GM12878 (cell line): ENCODE results near the gene GXYLT1. TPM values are rescaled to one million over a fixed set of nuclear protein-coding genes. Genes with fewer than 3 reads are reported as not detected.

Experiments used
- ATAC-seq: fragments of 200-7000 bp; cut with Tn5 transposase; 3 replicates; pipeline ENCODE4 v1.9.1; 2020; ENCODE audit warnings: mild to moderate bottlenecking, moderate library complexity
- BruUV-seq: library from RNA; stranded (reverse); fragments of 400-500 nt; replicated peaks from 2 replicates; lab custom pipeline; 2021; lab: Mats Ljungman, UMichigan
- CTCF ChIA-PET: fragments of 300-600 bp; sonication (Branson Sonifier 250); formaldehyde crosslinking; extraction: SDS; loops from one replicate; lab custom pipeline; 2021; ENCODE audit warnings: inconsistent platforms; lab: Yijun Ruan, JAX
- POLR2A ChIA-PET: fragments of 350-600 bp; formaldehyde crosslinking; extraction: SDS; loops from one replicate; lab custom pipeline; 2021; ENCODE audit warnings: inconsistent platforms; lab: Charles Lee
- RAD21 ChIA-PET: fragments of 300-600 bp; sonication (Branson Sonifier 250); formaldehyde crosslinking; loops from one replicate; lab custom pipeline; 2023; ENCODE audit warnings: antibody characterized with exemption; ENCODE audit not compliant: unreplicated experiment; lab: Charles Lee
- SMC1A ChIA-PET: fragments of 300-600 bp; sonication (Branson Sonifier 250); formaldehyde crosslinking; loops from one replicate; lab custom pipeline; 2023; ENCODE audit not compliant: unreplicated experiment, uncharacterized antibody; lab: Charles Lee
- DNase-seq: peaks from one replicate; pipeline ENCODE4 v3.0.0-alpha.2; 2011; ENCODE audit warnings: low read depth, low spot score
- FAIRE-seq: peaks from 3 replicates; lab custom pipeline; 2011; peaks lifted over from hg19 to GRCh38; lab: Jason Lieb, UNC
- H2AFZ ChIP-seq: 2 replicates; pipeline ENCODE4 v1.6.0; 2011; ENCODE audit warnings: low read depth, low read length, control low read depth; ENCODE audit not compliant: control insufficient read depth
- H3K27ac ChIP-seq: 2 replicates; pipeline ENCODE4 v1.5.1; 2011; ENCODE audit warnings: control low read depth; ENCODE audit not compliant: control insufficient read depth, insufficient read depth
- H3K27me3 ChIP-seq, 2 experiments: replicated peaks in 1 of 2; 2 replicates each; pipeline versions ENCODE4 v1.6.0 to v1.6.1; 2011; ENCODE audit warnings: low read length in 1 of 2; ENCODE audit not compliant: control insufficient read depth in 2 of 2, insufficient read depth in 2 of 2
- H3K36me3 ChIP-seq, 2 experiments: 2 replicates each; pipeline ENCODE4 v1.5.1; 2011; ENCODE audit warnings: low read length in 1 of 2; ENCODE audit not compliant: control insufficient read depth in 2 of 2, insufficient read depth in 2 of 2
- H3K4me1 ChIP-seq: 2 replicates; pipeline ENCODE4 v1.6.1; 2011; ENCODE audit warnings: mild to moderate bottlenecking, low read length, moderate library complexity, mixed read lengths; ENCODE audit not compliant: control insufficient read depth, insufficient read depth
- H3K4me2 ChIP-seq: 2 replicates; pipeline ENCODE4 v1.6.0; 2011; ENCODE audit warnings: control low read depth; ENCODE audit not compliant: control insufficient read depth, insufficient read depth
- H3K4me3 ChIP-seq: fragments of 200-600 bp; sonication (generic); 2 replicates; pipeline ENCODE4 v1.5.1; 2016
- H3K79me2 ChIP-seq: 2 replicates; pipeline ENCODE4 v1.6.0; 2011; ENCODE audit warnings: low read length; ENCODE audit not compliant: control insufficient read depth, insufficient read depth
- H3K9ac ChIP-seq: 2 replicates; pipeline ENCODE4 v1.8.0; 2011; ENCODE audit warnings: low read length, control low read depth, mixed read lengths; ENCODE audit not compliant: control insufficient read depth, insufficient read depth
- H3K9me3 ChIP-seq: replicated peaks from 3 replicates; pipeline ENCODE4 v1.5.1; 2011; ENCODE audit warnings: mild to moderate bottlenecking, low read length; ENCODE audit not compliant: control insufficient read depth, insufficient read depth
- H4K20me1 ChIP-seq: 2 replicates; pipeline ENCODE4 v1.6.0; 2011; ENCODE audit not compliant: control insufficient read depth, insufficient read depth
- EGR1 ChIP-seq, 2 experiments: IDR thresholded peaks; 1 replicate in 1 of 2; 2 replicates in 1 of 2; pipeline ENCODE4 v1.6.1; 2011 to 2012; ENCODE audit warnings: low read depth in 2 of 2, low read length in 2 of 2, borderline replicate concordance in 1 of 2, mild to moderate bottlenecking in 1 of 2, moderate library complexity in 1 of 2
- ETV6 ChIP-seq, 2 experiments: fragments of 450-650 bp in 1 of 2; IDR thresholded peaks in 1 of 2; conservative IDR thresholded peaks in 1 of 2; 2 replicates each; pipeline ENCODE4 v1.6.1; 2014; ENCODE audit warnings: antibody characterized with exemption in 1 of 2, borderline replicate concordance in 1 of 2, low read depth in 1 of 2, mild to moderate bottlenecking in 1 of 2, moderate library complexity in 1 of 2
- NR2C2 ChIP-seq: IDR thresholded peaks from 2 replicates; pipeline ENCODE4 v1.6.1; 2011; ENCODE audit warnings: borderline replicate concordance, low read depth; ENCODE audit not compliant: control insufficient read depth, insufficient read length
- NRF1 ChIP-seq: conservative IDR thresholded peaks from 2 replicates; pipeline ENCODE4 v1.6.1; 2011; ENCODE audit warnings: mild to moderate bottlenecking, low read depth, low read length, improper control_type of control experiment
- POLR2A ChIP-seq: IDR thresholded peaks from 2 replicates; pipeline ENCODE4 v1.6.1; 2011; ENCODE audit warnings: low read depth, mild to moderate bottlenecking, low read length
- RAD51 ChIP-seq: fragments of 450-650 bp; IDR thresholded peaks from 2 replicates; pipeline ENCODE4 v1.6.1; 2016; ENCODE audit warnings: moderate library complexity, mild to moderate bottlenecking, inconsistent platforms
- SMARCA5 ChIP-seq: fragments of 450-650 bp; IDR thresholded peaks from 2 replicates; pipeline ENCODE4 v1.6.1; 2017; ENCODE audit warnings: mild to moderate bottlenecking
- SPI1 ChIP-seq: IDR thresholded peaks from 2 replicates; pipeline ENCODE4 v1.6.1; 2011; ENCODE audit warnings: low read depth, mild to moderate bottlenecking, low read length, moderate library complexity, borderline replicate concordance; ENCODE audit not compliant: insufficient read depth
- STAT3 ChIP-seq: IDR thresholded peaks from 2 replicates; pipeline ENCODE4 v1.6.1; 2011; ENCODE audit warnings: low read depth, low read length, improper control_type of control experiment
- USF1 ChIP-seq: IDR thresholded peaks from 2 replicates; pipeline ENCODE4 v1.6.1; 2011; ENCODE audit warnings: borderline replicate concordance, low read depth, mild to moderate bottlenecking, moderate library complexity, mixed read lengths, low read length; ENCODE audit not compliant: insufficient read depth; ENCODE audit errors: extremely low read length
- ZNF384 ChIP-seq: IDR thresholded peaks from 2 replicates; pipeline ENCODE4 v1.6.1; 2012; ENCODE audit warnings: low read depth, mild to moderate bottlenecking, low read length, improper control_type of control experiment, borderline replicate concordance
- WGBS: methylation state at CpG from one replicate; pipeline ENCODE4 v1.1.6; 2016; ENCODE audit warnings: low lambda C conversion rate; ENCODE audit not compliant: insufficient replicate concordance, insufficient coverage; ENCODE audit errors: missing lambda C conversion rate; 5-methylcytosine and 5-hydroxymethylcytosine counted together
- in situ Hi-C: fragments of 300-500 bp; cut with MboI; formaldehyde crosslinking; loops from 9 replicates; pipeline ENCODE4 v1.14.3; 2018; ENCODE audit warnings: mixed read lengths
- intact Hi-C: fragments of 100-400 bp; cut with micrococcal nuclease; formaldehyde crosslinking; loops from one replicate; pipeline ENCODE4 v1.14.2; 2022; ENCODE audit not compliant: unreplicated experiment
- polyA plus RNA-seq, 11 experiments: library from polyadenylated mRNA; depleted of rRNA in 4 of 11; unstranded in 6 of 11; stranded (reverse) in 5 of 11; fragments of >200 nt; fragmentation: Nextera tagmentation in 4 of 11; fragmentation: Illumina TruSeq in 1 of 11; extraction: Ambion mirVana in 4 of 11; extraction: Trizol in 1 of 11; gene quantifications; 1 replicate in 1 of 11; 2 replicates in 10 of 11; pipeline versions ENCODE4 v1.2.1 to v1.2.3, GENCODE V29; 2011 to 2016; ENCODE audit warnings: inconsistent platforms in 2 of 11, missing spikeins in 2 of 11, low read depth in 1 of 11
- total RNA-seq, 4 experiments: library from RNA; depleted of rRNA in 3 of 4; stranded (reverse); fragments of >200 nt in 3 of 4; fragmentation: Illumina TruSeq in 1 of 4; extraction: Trizol in 1 of 4; gene quantifications; 2 replicates each; pipeline versions ENCODE4 v1.2.1 to v1.2.3, GENCODE V29; 2013 to 2021

The GXYLT1 gene
- total and polyA plus RNA-seq, 10 of the 15 experiments (the other 5 are each of a cell fraction or from before 2014, with no cell fraction given), result 2.3 to 14.9 (median 8.9) TPM

GRCh38 chr12:42161529-42161928 lies 16.9 kb upstream of the GXYLT1 start:
- Histone ChIP-seq H3K4me3 (no peak overlapping the region), H3K4me2 (no peak overlapping the region), H4K20me1 (no peaks in the 10 kb centered on the region), H3K27ac (no peak overlapping the region), H3K4me1 (peaks cover 5% of the 10 kb centered on the region; the same call in 1 of the 2 replicates), H3K36me3 (peaks cover 0 to 5% of the 10 kb centered on the region in 2 experiments; a peak in 3 of 4 replicates), H2AFZ (no peak overlapping the region), H3K79me2 (no peaks in the 10 kb centered on the region), H3K9ac (no peak overlapping the region), H3K27me3 (no peaks in the 10 kb centered on the region), H3K9me3 (no peaks in the 10 kb centered on the region)
- no peak for TF ChIP-seq SMARCA5
- TF ChIP-seq POLR2A, result no peak
- TF ChIP-seq NR2C2, result no peak
- TF ChIP-seq SPI1, result no peak
- TF ChIP-seq STAT3, result no peak
- no peak for TF ChIP-seq ZNF384
- TF ChIP-seq EGR1 (IDR thresholded peaks at IDR 0.05; ENCODE audit: borderline replicate concordance in 1 of 2, low read depth in 2 of 2, low read length in 2 of 2), result no peak
- TF ChIP-seq ETV6 (conservative IDR thresholded peaks at IDR 0.05 in 1 of 2, IDR thresholded peaks at IDR 0.05 in 1 of 2; ENCODE audit: borderline replicate concordance in 1 of 2, low read depth in 1 of 2), result no peak
- TF ChIP-seq NRF1, result no peak
- TF ChIP-seq USF1, result no peak
- no peak for TF ChIP-seq RAD51
- 60% methylated on average over 1 of the region's 1 CpG for WGBS
- ChIA-PET CTCF (interaction anchor here (0.7 to 1.9 kb wide), 3 partner anchors 38 to 210 kb away, joined by 4 read pairs; no protein-coding TSS in a partner anchor), POLR2A (interaction anchor here (0.5 to 1.3 kb wide), 2 partner anchors 16 to 25 kb away, joined by 3 to 7 read pairs; no protein-coding TSS in a partner anchor), SMC1A (interaction anchor here (0.7 to 1.8 kb wide), 6 partner anchors 10 to 308 kb away, joined by 3 to 9 read pairs (median 4); no protein-coding TSS in a partner anchor), RAD21 (no interaction called here)
- in situ Hi-C loops (no loop called here), intact Hi-C loops (no loop called here)
- FAIRE-seq (no peak), DNase-seq (no peak), ATAC-seq (no peak)
- BruUV-seq, result no TSS peak
